ENCODE measurements around the gene ATP11A.

Gene ATP11A

GRCh38 chr13:112776971-112777370, 87.1 kb downstream of the ATP11A start:
- Histone ChIP-seq H3K4me3 (ENCODE audit: low read depth in 1 of 2, low read length in 2 of 2) (no peak overlapping the region), H2AFZ (ENCODE audit: low read depth, low read length) (no peak overlapping the region), H3K36me3 (ENCODE audit: insufficient read depth, low read length) (no peaks in the 10 kb centered on the region), H3K4me1 (ENCODE audit: insufficient read depth, low read length) (no peaks in the 10 kb centered on the region), H3K9me3 (ENCODE audit: insufficient read depth, low read length, severe bottlenecking) (no peaks in the 10 kb centered on the region), H3K27ac (ENCODE audit: low read length) (no peak overlapping the region), H3K9ac (ENCODE audit: low read depth, low read length) (no peak overlapping the region), H3K79me2 (ENCODE audit: insufficient read depth, low read length) (peaks cover 64% of the 10 kb centered on the region), H3K27me3 (ENCODE audit: insufficient read depth, low read length, poor library complexity) (no peaks in the 10 kb centered on the region), H4K20me1 (ENCODE audit: insufficient read depth, low read length) (peaks cover 63% of the 10 kb centered on the region), H3K4me2 (ENCODE audit: insufficient read depth, low read length) (no peak overlapping the region)
- no peak for TF ChIP-seq EZH2 (IDR thresholded peaks at IDR 0.05; ENCODE audit: borderline replicate concordance, low read depth, low read length, severe bottlenecking)
- TF ChIP-seq, protein P1, sequence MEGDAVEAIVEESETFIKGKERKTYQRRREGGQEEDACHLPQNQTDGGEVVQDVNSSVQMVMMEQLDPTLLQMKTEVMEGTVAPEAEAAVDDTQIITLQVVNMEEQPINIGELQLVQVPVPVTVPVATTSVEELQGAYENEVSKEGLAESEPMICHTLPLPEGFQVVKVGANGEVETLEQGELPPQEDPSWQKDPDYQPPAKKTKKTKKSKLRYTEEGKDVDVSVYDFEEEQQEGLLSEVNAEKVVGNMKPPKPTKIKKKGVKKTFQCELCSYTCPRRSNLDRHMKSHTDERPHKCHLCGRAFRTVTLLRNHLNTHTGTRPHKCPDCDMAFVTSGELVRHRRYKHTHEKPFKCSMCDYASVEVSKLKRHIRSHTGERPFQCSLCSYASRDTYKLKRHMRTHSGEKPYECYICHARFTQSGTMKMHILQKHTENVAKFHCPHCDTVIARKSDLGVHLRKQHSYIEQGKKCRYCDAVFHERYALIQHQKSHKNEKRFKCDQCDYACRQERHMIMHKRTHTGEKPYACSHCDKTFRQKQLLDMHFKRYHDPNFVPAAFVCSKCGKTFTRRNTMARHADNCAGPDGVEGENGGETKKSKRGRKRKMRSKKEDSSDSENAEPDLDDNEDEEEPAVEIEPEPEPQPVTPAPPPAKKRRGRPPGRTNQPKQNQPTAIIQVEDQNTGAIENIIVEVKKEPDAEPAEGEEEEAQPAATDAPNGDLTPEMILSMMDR (IDR thresholded peaks at IDR 0.05; ENCODE audit: borderline replicate concordance, extremely low read depth, low read length, poor library complexity, severe bottlenecking): no peak
- no peak for ATAC-seq (ENCODE audit: insufficient read depth, low read depth)
- DNase-seq: no peak

DNA sequence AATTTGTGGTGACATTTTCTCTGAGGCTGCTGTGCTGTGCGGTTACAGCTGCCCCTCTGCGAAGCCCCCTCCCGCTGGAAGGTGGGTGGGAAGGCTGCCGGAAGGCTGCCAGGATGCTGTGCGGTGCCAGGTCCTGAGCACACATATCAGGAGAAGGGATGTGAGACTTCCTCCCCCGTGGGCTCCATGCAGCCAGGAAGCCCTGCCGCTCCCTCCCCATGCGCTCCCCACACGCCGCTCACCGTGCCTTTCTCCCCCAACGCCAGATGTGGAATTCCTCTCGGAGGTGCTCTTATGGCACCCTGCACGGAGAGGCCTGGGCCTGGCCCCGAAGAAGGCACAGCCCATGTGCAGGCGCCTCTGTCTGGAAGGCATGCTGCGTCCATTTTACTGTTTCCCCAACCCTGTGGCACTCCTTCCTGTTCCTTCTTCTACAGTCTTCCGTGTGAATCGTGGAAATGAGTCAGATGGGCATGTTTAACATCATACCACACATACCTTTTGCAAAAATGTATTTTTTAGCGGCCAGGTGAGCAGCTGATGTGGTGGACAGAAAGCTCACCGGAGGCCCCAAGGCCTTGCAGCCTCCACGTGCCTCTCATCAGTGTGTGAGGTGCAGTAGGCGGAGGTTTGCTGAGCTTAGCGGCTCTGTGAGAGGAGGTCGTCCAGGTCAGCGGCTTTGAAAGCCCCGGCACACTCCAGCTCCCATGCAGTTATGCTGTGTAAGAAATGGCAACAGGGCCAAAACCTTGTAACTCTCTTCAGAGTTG, 88.0 kb downstream of the ATP11A start:
- Histone ChIP-seq H3K79me2 (ENCODE audit: insufficient read depth, low read length) (peaks cover 69% of the 10 kb centered on the region), H3K27me3 (ENCODE audit: insufficient read depth, low read length, poor library complexity) (no peaks in the 10 kb centered on the region), H3K9ac (ENCODE audit: low read depth, low read length) (no peak overlapping the region), H2AFZ (ENCODE audit: low read depth, low read length) (no peak overlapping the region), H4K20me1 (ENCODE audit: insufficient read depth, low read length) (peaks cover 65% of the 10 kb centered on the region), H3K4me3 (ENCODE audit: low read depth in 1 of 2, low read length in 2 of 2) (no peak overlapping the region), H3K27ac (ENCODE audit: low read length) (no peak overlapping the region), H3K4me2 (ENCODE audit: insufficient read depth, low read length) (no peak overlapping the region), H3K4me1 (ENCODE audit: insufficient read depth, low read length) (no peaks in the 10 kb centered on the region), H3K9me3 (ENCODE audit: insufficient read depth, low read length, severe bottlenecking) (no peaks in the 10 kb centered on the region), H3K36me3 (ENCODE audit: insufficient read depth, low read length) (no peaks in the 10 kb centered on the region)
- no peak for ATAC-seq (ENCODE audit: insufficient read depth, low read depth)
- no peak for DNase-seq
- TF ChIP-seq, protein P1 (IDR thresholded peaks at IDR 0.05; ENCODE audit: borderline replicate concordance, extremely low read depth, low read length, poor library complexity, severe bottlenecking): no peak
- no peak for TF ChIP-seq EZH2 (IDR thresholded peaks at IDR 0.05; ENCODE audit: borderline replicate concordance, low read depth, low read length, severe bottlenecking)

DNA sequence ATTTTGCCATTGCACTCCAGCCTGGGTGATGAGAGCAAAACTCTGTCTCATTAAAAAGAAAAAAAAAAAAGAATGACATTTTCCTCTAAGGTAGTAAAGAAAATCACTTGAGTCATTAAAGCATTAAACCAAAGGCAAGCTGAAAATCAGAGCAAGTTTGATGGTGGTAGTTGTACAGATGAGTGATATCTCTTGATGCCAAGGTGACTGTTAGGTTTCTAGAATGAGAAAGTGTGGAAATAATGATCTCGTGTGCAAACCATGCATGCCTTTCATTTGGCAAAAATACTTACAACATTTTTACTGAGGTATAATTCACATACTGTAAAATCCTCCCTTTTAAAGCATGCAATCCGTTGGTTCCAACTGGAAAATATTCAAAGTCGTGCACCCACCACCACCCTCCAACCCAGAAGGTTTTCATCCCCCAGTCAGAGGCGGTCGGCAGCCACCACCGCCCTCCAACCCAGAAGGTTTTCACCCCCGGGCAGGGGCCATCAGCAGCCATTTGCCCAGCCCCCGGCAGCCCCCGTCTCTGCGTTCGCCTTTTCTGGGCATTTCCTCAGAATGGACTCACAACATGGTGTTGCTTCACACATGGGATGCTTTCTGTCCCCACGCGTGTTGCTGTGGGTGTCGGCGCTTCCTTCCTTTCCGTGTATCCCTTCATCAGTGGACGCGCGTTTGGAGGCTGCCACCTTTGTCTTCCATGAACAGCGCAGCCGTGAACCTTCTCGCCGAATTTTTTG, 90.2 kb downstream of the ATP11A start:
- Histone ChIP-seq H3K27me3 (ENCODE audit: insufficient read depth, low read length, poor library complexity) (no peaks in the 10 kb centered on the region), H3K4me3 (ENCODE audit: low read depth in 1 of 2, low read length in 2 of 2) (no peak overlapping the region), H3K9me3 (ENCODE audit: insufficient read depth, low read length, severe bottlenecking) (no peaks in the 10 kb centered on the region), H3K9ac (ENCODE audit: low read depth, low read length) (no peak overlapping the region), H3K4me2 (ENCODE audit: insufficient read depth, low read length) (no peak overlapping the region), H3K36me3 (ENCODE audit: insufficient read depth, low read length) (peaks cover 4% of the 10 kb centered on the region), H3K27ac (ENCODE audit: low read length) (no peak overlapping the region), H3K4me1 (ENCODE audit: insufficient read depth, low read length) (no peaks in the 10 kb centered on the region), H4K20me1 (ENCODE audit: insufficient read depth, low read length) (peaks cover 69% of the 10 kb centered on the region), H2AFZ (ENCODE audit: low read depth, low read length) (no peak overlapping the region), H3K79me2 (ENCODE audit: insufficient read depth, low read length) (peaks cover 71% of the 10 kb centered on the region)
- DNase-seq: no peak
- ATAC-seq (ENCODE audit: insufficient read depth, low read depth): no peak
- TF ChIP-seq, protein P1 (IDR thresholded peaks at IDR 0.05; ENCODE audit: borderline replicate concordance, extremely low read depth, low read length, poor library complexity, severe bottlenecking): no peak
- TF ChIP-seq EZH2 (IDR thresholded peaks at IDR 0.05; ENCODE audit: borderline replicate concordance, low read depth, low read length, severe bottlenecking): no peak

Data from DND-41 (cell line).